Endothelial cell of umbilical vein (primary cell): ENCODE results near the gene RPS6KA1. TPM values are rescaled to one million over a fixed set of nuclear protein-coding genes. Genes with fewer than 3 reads are reported as not detected.
"Not testable (repeated sequence)": the region's sequence is repeated elsewhere in the genome, so short reads cannot be mapped to it uniquely, and the experiment has no call there.

Experiments
- BruUV-seq: library from RNA; stranded (reverse); fragments of 400-500 nt; replicated peaks from 2 replicates; lab custom pipeline; 2021; lab: Mats Ljungman, UMichigan
- CTCF ChIA-PET: fragments of 300-600, 350-600 bp; sonication (Branson Sonifier 250); formaldehyde crosslinking; loops from one replicate; lab custom pipeline; 2021; ENCODE audit warnings: antibody characterized with exemption, inconsistent platforms; lab: Charles Lee
- POLR2A ChIA-PET: fragments of 300-600, 350-600 bp; sonication (Branson Sonifier 250); formaldehyde crosslinking; loops from one replicate; lab custom pipeline; 2021; ENCODE audit warnings: antibody characterized with exemption, inconsistent platforms; lab: Charles Lee
- DNase-seq: peaks from one replicate; pipeline ENCODE4 v3.0.0-alpha.2; 2011; ENCODE audit warnings: low read depth, low spot score
- FAIRE-seq: peaks from 2 replicates; lab custom pipeline; 2011; peaks lifted over from hg19 to GRCh38; lab: Jason Lieb, UNC
- H2AFZ ChIP-seq: 2 replicates; pipeline ENCODE4 v1.6.0; 2012; ENCODE audit warnings: low read depth, low read length, control low read depth, inconsistent platforms
- H3K27ac ChIP-seq: 2 replicates; pipeline ENCODE4 v1.5.1; 2011; ENCODE audit warnings: low read depth, mild to moderate bottlenecking, control low read depth, low read length, moderate library complexity; ENCODE audit not compliant: insufficient read depth
- H3K27me3 ChIP-seq, 2 experiments: 2 replicates each; pipeline versions ENCODE4 v1.6.0 to v1.6.1; 2011; ENCODE audit warnings: low read length in 2 of 2, mixed read lengths in 1 of 2; ENCODE audit not compliant: control insufficient read depth in 2 of 2, insufficient read depth in 2 of 2
- H3K36me3 ChIP-seq, 2 experiments: 2 replicates in 1 of 2; 3 replicates in 1 of 2; pipeline ENCODE4 v1.5.1; 2011; ENCODE audit warnings: low read length in 2 of 2, mild to moderate bottlenecking in 1 of 2, moderate library complexity in 1 of 2; ENCODE audit not compliant: control insufficient read depth in 2 of 2, insufficient read depth in 2 of 2; ENCODE audit errors: extremely low read depth in 1 of 2
- H3K4me1 ChIP-seq: 3 replicates; pipeline ENCODE4 v1.5.1; 2011; ENCODE audit warnings: mild to moderate bottlenecking, low read length; ENCODE audit not compliant: control insufficient read depth, insufficient read depth; ENCODE audit errors: extremely low read depth
- H3K4me2 ChIP-seq: 2 replicates; pipeline ENCODE4 v1.6.1; 2011; ENCODE audit warnings: low read length, control low read depth, mixed read lengths; ENCODE audit not compliant: insufficient read depth
- H3K4me3 ChIP-seq, 3 experiments: fragments of 200-600 bp in 1 of 3; sonication (generic), shearing (Covaris generic) in 1 of 3; replicated peaks in 1 of 3; 2 replicates each; pipeline ENCODE4 v1.5.1; 2011 to 2016; ENCODE audit warnings: control low read depth in 3 of 3, low read length in 3 of 3, mild to moderate bottlenecking in 2 of 3, inconsistent platforms in 1 of 3, low read depth in 1 of 3, moderate library complexity in 1 of 3; ENCODE audit not compliant: insufficient read depth in 1 of 3
- H3K79me2 ChIP-seq: 2 replicates; pipeline ENCODE4 v1.6.0; 2012; ENCODE audit warnings: low read length, inconsistent platforms; ENCODE audit not compliant: control insufficient read depth, insufficient read depth
- H3K9ac ChIP-seq: replicated peaks from 2 replicates; pipeline ENCODE3; 2011; ENCODE audit warnings: low read length, control low read depth; ENCODE audit not compliant: insufficient read depth; ENCODE audit errors: extremely low read depth
- H3K9me1 ChIP-seq: replicated peaks from 3 replicates; pipeline ENCODE4 v1.6.0; 2011; ENCODE audit warnings: mild to moderate bottlenecking, low read length; ENCODE audit not compliant: control insufficient read depth, insufficient read depth; ENCODE audit errors: extremely low read depth
- H3K9me3 ChIP-seq: replicated peaks from 2 replicates; pipeline ENCODE4 v1.5.1; 2012; ENCODE audit warnings: low read length, inconsistent platforms; ENCODE audit not compliant: control insufficient read depth, insufficient read depth
- H4K20me1 ChIP-seq: replicated peaks from 2 replicates; pipeline ENCODE3; 2011; ENCODE audit warnings: mild to moderate bottlenecking, low read length; ENCODE audit not compliant: control insufficient read depth, insufficient read depth; ENCODE audit errors: extremely low read depth
- CTCF ChIP-seq, 2 donors: IDR thresholded peaks; 1 replicate in 1 of 2; 2 replicates in 1 of 2; pipeline ENCODE4 v1.5.1; 2011; ENCODE audit warnings: low read length in 2 of 2, mild to moderate bottlenecking in 2 of 2, moderate library complexity in 2 of 2, control low read depth in 1 of 2, inconsistent platforms in 1 of 2, low read depth in 1 of 2; ENCODE audit not compliant: insufficient read depth in 1 of 2; ENCODE audit errors: extremely low read depth in 1 of 2
- EZH2 ChIP-seq: IDR thresholded peaks from 2 replicates; pipeline ENCODE4 v1.6.1; 2012; ENCODE audit warnings: borderline replicate concordance, low read depth, mild to moderate bottlenecking, moderate library complexity, low read length, inconsistent platforms; ENCODE audit not compliant: severe bottlenecking
- FOS ChIP-seq: IDR thresholded peaks from 2 replicates; pipeline ENCODE4 v1.6.1; 2011; ENCODE audit warnings: mild to moderate bottlenecking, low read length, moderate library complexity, borderline replicate concordance; ENCODE audit not compliant: insufficient read depth
- GATA2 ChIP-seq: IDR thresholded peaks from 2 replicates; pipeline ENCODE4 v1.7.0; 2011; ENCODE audit warnings: low read depth, mild to moderate bottlenecking, moderate library complexity, mixed read lengths, low read length; ENCODE audit not compliant: insufficient read length, insufficient read depth
- JUN ChIP-seq: IDR thresholded peaks from 2 replicates; pipeline ENCODE4 v1.6.1; 2011; ENCODE audit warnings: borderline replicate concordance, low read depth; ENCODE audit not compliant: insufficient read length, insufficient read depth
- MYC ChIP-seq: IDR thresholded peaks from one replicate; pipeline ENCODE4 v1.6.1; 2011; ENCODE audit warnings: mild to moderate bottlenecking, low read depth, low read length
- POLR2A ChIP-seq: IDR thresholded peaks from 2 replicates; pipeline ENCODE4 v1.6.1; 2012; ENCODE audit warnings: low read depth, mild to moderate bottlenecking, control low read depth, low read length
- POLR2AphosphoS5 ChIP-seq: IDR thresholded peaks from 2 replicates; pipeline ENCODE4 v1.6.1; 2012; ENCODE audit warnings: low read depth, mild to moderate bottlenecking, control low read depth, low read length, moderate library complexity; ENCODE audit not compliant: insufficient read depth
- dilution Hi-C: fragments of 300-500 bp; cut with MboI; formaldehyde crosslinking; loops from one replicate; pipeline ENCODE4 v1.15.0; 2019; ENCODE audit warnings: low sequenced_read_pairs; ENCODE audit not compliant: extremely low pct_ligation_motif_present
- intact Hi-C: fragments of 100-400 bp; cut with micrococcal nuclease; formaldehyde crosslinking; loops from one replicate; pipeline ENCODE4 v1.10.0; 2022
- polyA plus RNA-seq, 4 experiments: library from polyadenylated mRNA; depleted of rRNA in 3 of 4; stranded (reverse) in 3 of 4; unstranded in 1 of 4; fragments of >200 nt; gene quantifications; 2 replicates each; pipeline versions ENCODE4 v1.2.1 to v1.2.3, GENCODE V29; 2011 to 2012; ENCODE audit warnings: missing spikeins in 1 of 4
- total RNA-seq: library from RNA; stranded (reverse); gene quantifications from 2 replicates; pipeline ENCODE4 v1.2.3, GENCODE V29; 2021
- TF ChIP-seq, protein P1 (sequence below): IDR thresholded peaks from 2 replicates; pipeline ENCODE4 v1.6.1; 2011; ENCODE audit not compliant: insufficient read depth, insufficient read length

The RPS6KA1 gene
- total and polyA plus RNA-seq, 2 donors (not counting 3 experiments of a cell fraction or from before 2014, with no cell fraction given) = 6.7 to 15.5 TPM

DNA sequence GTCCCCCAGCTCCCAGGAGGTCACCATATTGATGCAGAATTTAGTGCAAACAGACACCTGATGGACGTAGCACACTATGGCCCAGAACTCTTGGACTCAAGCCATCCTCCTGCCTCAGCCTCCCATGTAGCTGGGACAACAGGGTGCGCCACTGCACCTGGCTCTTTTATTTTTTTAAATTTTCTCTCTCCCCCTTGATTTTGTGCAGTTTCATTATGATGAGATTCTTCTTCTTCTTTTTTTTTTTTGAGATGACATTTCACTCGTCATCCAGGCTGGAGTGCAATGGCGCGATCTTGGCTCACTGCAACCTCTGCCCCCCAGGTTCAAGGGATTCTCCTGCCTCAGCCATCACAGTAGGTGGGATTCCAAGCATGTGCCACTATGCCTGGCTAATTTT is 63.8 kb downstream of the RPS6KA1 start:
- H3K4me3 ChIP-seq = no peak overlapping the region
- no peaks in the 10 kb centered on the region for H3K36me3 ChIP-seq
- intact Hi-C loops (no loop called here), dilution Hi-C loops (no loop called here)
- H3K9me1 ChIP-seq = no peaks in the 10 kb centered on the region
- no peak for TF ChIP-seq POLR2AphosphoS5
- TF ChIP-seq EZH2 = no peak
- no peak for TF ChIP-seq GATA2
- no peak for TF ChIP-seq CTCF (IDR thresholded peaks at IDR 0.05; ENCODE audit: extremely low read depth in 1 of 2, insufficient read depth in 1 of 2, low read depth in 1 of 2, low read length in 2 of 2)
- TF ChIP-seq MYC = no peak
- no peak for TF ChIP-seq JUN
- TF ChIP-seq POLR2A = no peak
- TF ChIP-seq, protein P1, sequence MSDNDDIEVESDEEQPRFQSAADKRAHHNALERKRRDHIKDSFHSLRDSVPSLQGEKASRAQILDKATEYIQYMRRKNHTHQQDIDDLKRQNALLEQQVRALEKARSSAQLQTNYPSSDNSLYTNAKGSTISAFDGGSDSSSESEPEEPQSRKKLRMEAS = no peak
- no peak for TF ChIP-seq FOS
- no TSS peak for BruUV-seq
- no peak overlapping the region for H2AFZ ChIP-seq
- H3K27ac ChIP-seq = no peak overlapping the region
- H3K9me3 ChIP-seq = no peaks in the 10 kb centered on the region
- DNase-seq = no peak
- no peaks in the 10 kb centered on the region for H3K4me1 ChIP-seq
- H3K79me2 ChIP-seq = no peaks in the 10 kb centered on the region
- no peaks in the 10 kb centered on the region for H4K20me1 ChIP-seq
- ChIA-PET CTCF (interaction anchor here (0.5 to 1.4 kb wide), 3 partner anchors 9 to 199 kb away, joined by 3 to 7 read pairs (median 3); no protein-coding TSS in a partner anchor), POLR2A (no interaction called here)
- no peak overlapping the region for H3K4me2 ChIP-seq
- H3K9ac ChIP-seq = no peak overlapping the region
- H3K27me3 ChIP-seq = peaks cover 2% of the 10 kb centered on the region in 2 experiments
- FAIRE-seq = no peak

DNA sequence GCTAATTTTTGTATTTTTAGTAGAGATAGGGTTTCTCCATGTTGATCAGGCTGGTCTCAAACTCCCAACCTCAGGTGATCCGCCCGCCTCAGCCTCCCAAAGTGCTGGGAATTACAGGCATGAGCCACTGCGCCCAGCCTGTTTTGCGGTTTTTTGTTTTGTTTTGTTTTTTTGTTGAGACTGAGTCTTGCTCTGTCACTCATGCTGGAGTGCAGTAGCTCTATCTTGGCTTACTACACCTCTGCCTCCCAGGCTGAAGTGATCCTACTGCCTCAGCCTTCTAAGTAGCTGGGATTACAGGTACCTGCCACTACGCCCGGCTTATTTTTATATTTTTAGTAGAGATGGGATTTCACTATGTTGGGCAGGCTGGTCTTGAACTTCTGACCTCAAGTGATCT is 65.0 kb downstream of the RPS6KA1 start:
- H3K27me3 ChIP-seq, H3K9me3 ChIP-seq, DNase-seq, H3K79me2 ChIP-seq, H3K4me1 ChIP-seq, POLR2A ChIA-PET, H3K9me1 ChIP-seq, H4K20me1 ChIP-seq, H3K4me2 ChIP-seq, H3K27ac ChIP-seq, intact Hi-C loops, dilution Hi-C loops, H3K4me3 ChIP-seq, H2AFZ ChIP-seq, H3K9ac ChIP-seq, FAIRE-seq, H3K36me3 ChIP-seq, BruUV-seq: not testable (repeated sequence)
- CTCF ChIA-PET = interaction anchor here (0.7 to 1.5 kb wide), 5 partner anchors 7 to 194 kb away, joined by 3 to 7 read pairs (median 4); no protein-coding TSS in a partner anchor
